ENCODE results near the gene ETS1.

- TF ChIP-seq CTCF (IDR thresholded peaks at IDR 0.05) = no peak
- no peak for TF ChIP-seq POLR2A (IDR thresholded peaks at IDR 0.05)
- TF ChIP-seq EP300 (IDR thresholded peaks at IDR 0.05; ENCODE audit: low read depth) = no peak
Measured at GRCh38 chr11:128608746-128609407, 21.5 kb upstream of the ETS1 start.

Measured in transverse colon (tissue), 3 donors.